Pancreas (tissue), 10 donors: ENCODE results near the gene LCN2. TPM values are rescaled to one million over a fixed set of nuclear protein-coding genes. Genes with fewer than 3 reads are reported as not detected.

Experiments used
- ATAC-seq, 4 donors: fragments of 200-7000 bp; cut with Tn5 transposase; one replicate each; pipeline versions ENCODE4 v1.8.0 to v1.9.1; 2020; ENCODE audit warnings: mild to moderate bottlenecking in 4 of 4, moderate library complexity in 4 of 4
- DNase-seq, 6 donors: peaks; one replicate each; pipeline ENCODE4 v3.0.0-alpha.2; 2020
- FAIRE-seq: peaks from 2 replicates; lab custom pipeline; 2012; peaks lifted over from hg19 to GRCh38; lab: Jason Lieb, UNC
- H3K27ac ChIP-seq, 4 donors: fragments of 200-600 bp; sonication (generic); 1 replicate in 3 of 4; 2 replicates in 1 of 4; pipeline versions ENCODE4 v1.5.0 to v1.8.0; 2020
- H3K27me3 ChIP-seq, 4 donors: fragments of 200-600 bp; one replicate each; pipeline ENCODE4 v1.8.0; 2021
- H3K36me3 ChIP-seq, 3 donors: fragments of 200-600 bp; sonication (generic) in 1 of 3; one replicate each; pipeline versions ENCODE4 v1.5.0 to v1.8.0; 2020 to 2021
- H3K4me1 ChIP-seq, 3 donors: fragments of 200-600 bp; one replicate each; pipeline ENCODE4 v1.8.0; 2021
- H3K4me3 ChIP-seq, 4 donors: fragments of 200-600 bp; sonication (generic) in 2 of 4; one replicate each; pipeline versions ENCODE4 v1.5.0 to v1.8.0; 2020 to 2021
- H3K9me3 ChIP-seq, 4 donors: fragments of 200-600 bp; one replicate each; pipeline ENCODE4 v1.8.0; 2021
- WGBS, 2 donors: extraction: QIAGEN DNeasy Blood & Tissue Kit; methylation state at CpG; one replicate each; pipeline ENCODE4 v1.1.7; 2013; 5-methylcytosine and 5-hydroxymethylcytosine counted together
- intact Hi-C, 3 donors: fragments of 100-400 bp; cut with DNase I; formaldehyde crosslinking; loops; one replicate each; pipeline versions ENCODE4 v1.11.1 to v1.14.2; 2022
- polyA plus RNA-seq, 2 donors: library from polyadenylated mRNA; stranded (reverse); fragments of 200-250 nt; gene quantifications; one replicate each; pipeline ENCODE4 v1.2.3, GENCODE V29; 2013
- total RNA-seq, 6 donors: library from RNA; stranded (reverse); fragmentation: NEBNext Ultra II Directional in 4 of 6; extraction: Animal tissue kit (Norgen Biotek cat#: 25700) in 4 of 6; gene quantifications; one replicate each; pipeline versions ENCODE4 v1.2.1 to v1.2.4, GENCODE V29; 2021 to 2023
- TF ChIP-seq, protein P1 (sequence below), 4 donors: fragments of 200-600 bp; sonication (generic) in 3 of 4; IDR thresholded peaks; one replicate each; pipeline versions ENCODE4 v1.5.0 to v1.8.0; 2021; ENCODE audit warnings: antibody characterized with exemption in 4 of 4
- donor health status: healthy with polysubstance abuse.
- donor health status: DM: no; HTN: no; CAD: no; lungs with moderate emphysema.
- donor health status: DM: no; HTN: no; CAD: no.
- donor health status: control.
- donor health status: control.
- donor health status: Bipolar disorder and iron deficiency.
- donor health status: DM: yes; HTN: yes; CAD: no.
- donor health status: DM: no; HTN: no; CAD: no.
- donor health status: DM: no; HTN: no; CAD: no.
- donor health status: DM: yes; HTN: yes; CAD: no.

The LCN2 gene
- total and polyA plus RNA-seq, 8 donors: 6.3 to 158 (median 49.5) TPM

DNA sequence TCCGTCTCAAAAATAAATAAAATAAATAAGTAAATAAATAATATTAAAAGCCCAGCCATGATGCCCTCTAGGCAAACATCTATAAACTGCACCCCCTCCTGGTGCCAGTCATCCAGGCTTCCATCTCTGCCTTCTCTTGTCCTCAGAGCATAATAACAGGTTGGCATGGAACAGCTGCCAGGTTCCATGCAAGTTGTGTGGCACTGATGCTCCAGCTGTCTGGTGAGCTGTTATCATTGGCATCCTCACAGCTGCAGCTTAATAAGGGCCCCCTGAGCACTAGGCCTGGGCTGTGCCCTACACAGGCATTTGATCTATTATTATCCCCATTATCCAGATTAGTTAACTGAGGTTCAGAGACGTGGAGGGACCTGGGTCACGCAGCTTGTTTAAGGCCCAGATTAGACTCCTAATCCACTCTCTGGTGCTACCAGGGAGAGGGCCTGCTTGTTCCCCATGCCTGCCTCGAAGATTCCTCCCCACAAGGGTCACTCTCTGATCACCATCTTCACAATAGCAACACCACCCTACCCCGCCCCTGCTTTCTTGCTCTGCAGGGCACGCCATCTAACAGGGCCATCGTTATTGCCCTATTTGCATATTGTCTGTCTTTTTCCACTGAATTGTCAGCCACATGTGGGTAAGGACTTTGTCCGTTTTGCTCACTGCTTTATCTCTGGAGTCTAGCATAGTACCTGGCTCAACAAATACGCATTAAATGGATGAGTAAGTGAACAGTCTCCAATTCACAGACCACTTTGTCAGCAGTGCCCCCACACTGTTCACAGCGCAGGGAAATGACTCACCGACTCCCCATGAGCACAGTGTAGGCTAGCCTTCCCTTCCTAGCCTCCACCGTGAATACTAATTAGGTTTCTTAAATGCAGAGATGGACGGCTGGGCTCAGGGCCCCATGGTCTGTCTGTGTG, 52.5 kb downstream of the LCN2 start:
- DNase-seq: peak in 1 of 6 donors; percentile 13
- Histone ChIP-seq H3K4me1 (peaks cover 0 to 6% (median 0%) of the 10 kb centered on the region in 3 donors), H3K4me3 (no peak overlapping the region), H3K27me3 (no peaks in the 10 kb centered on the region), H3K27ac (no peak overlapping the region), H3K9me3 (no peaks in the 10 kb centered on the region), H3K36me3 (no peaks in the 10 kb centered on the region)
- TF ChIP-seq, protein P1, sequence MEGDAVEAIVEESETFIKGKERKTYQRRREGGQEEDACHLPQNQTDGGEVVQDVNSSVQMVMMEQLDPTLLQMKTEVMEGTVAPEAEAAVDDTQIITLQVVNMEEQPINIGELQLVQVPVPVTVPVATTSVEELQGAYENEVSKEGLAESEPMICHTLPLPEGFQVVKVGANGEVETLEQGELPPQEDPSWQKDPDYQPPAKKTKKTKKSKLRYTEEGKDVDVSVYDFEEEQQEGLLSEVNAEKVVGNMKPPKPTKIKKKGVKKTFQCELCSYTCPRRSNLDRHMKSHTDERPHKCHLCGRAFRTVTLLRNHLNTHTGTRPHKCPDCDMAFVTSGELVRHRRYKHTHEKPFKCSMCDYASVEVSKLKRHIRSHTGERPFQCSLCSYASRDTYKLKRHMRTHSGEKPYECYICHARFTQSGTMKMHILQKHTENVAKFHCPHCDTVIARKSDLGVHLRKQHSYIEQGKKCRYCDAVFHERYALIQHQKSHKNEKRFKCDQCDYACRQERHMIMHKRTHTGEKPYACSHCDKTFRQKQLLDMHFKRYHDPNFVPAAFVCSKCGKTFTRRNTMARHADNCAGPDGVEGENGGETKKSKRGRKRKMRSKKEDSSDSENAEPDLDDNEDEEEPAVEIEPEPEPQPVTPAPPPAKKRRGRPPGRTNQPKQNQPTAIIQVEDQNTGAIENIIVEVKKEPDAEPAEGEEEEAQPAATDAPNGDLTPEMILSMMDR (IDR thresholded peaks at IDR 0.05): no peak
- no peak for ATAC-seq
- 81 to 86% methylated on average over 13 of the region's 13 CpGs for WGBS, 2 donors
- no peak for FAIRE-seq
- intact Hi-C loops: no loop called here

DNA sequence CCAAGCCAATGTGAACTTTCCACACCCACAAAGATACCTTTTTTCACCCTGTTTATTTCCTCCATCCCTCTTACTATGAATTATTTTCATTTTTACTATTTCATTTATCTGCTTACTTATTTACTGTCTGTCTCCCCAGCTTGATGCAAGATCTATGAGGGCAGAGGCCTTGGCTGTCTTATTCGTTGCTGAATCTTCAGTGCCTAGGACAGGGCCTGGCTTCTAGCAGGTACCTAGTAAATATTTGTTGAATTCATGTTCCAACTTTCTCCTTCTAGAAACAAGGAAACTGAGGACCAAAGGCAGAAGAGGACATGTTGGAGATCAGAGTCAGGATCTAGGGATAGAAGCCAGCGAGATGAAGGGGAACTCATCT, 53.4 kb downstream of the LCN2 start:
- 6 to 11% methylated on average over 2 of the region's 2 CpGs for WGBS, 2 donors
- ATAC-seq (no peak), DNase-seq (no peak), FAIRE-seq (no peak)
- Histone ChIP-seq H3K4me1 (peaks cover 0 to 6% (median 0%) of the 10 kb centered on the region in 3 donors), H3K4me3 (no peak overlapping the region), H3K36me3 (no peaks in the 10 kb centered on the region), H3K27ac (no peak overlapping the region), H3K9me3 (no peaks in the 10 kb centered on the region), H3K27me3 (no peaks in the 10 kb centered on the region)
- intact Hi-C loops: no loop called here
- TF ChIP-seq, protein P1 (IDR thresholded peaks at IDR 0.05): no peak

Other genes starting within 250 kb of the LCN2 start
- 10 to 100 TPM; 20.7 to 31.1 (median 26.0) TPM for gene ST6GALNAC6, start 249.8 kb upstream of the LCN2 start, total RNA-seq
- gene ST6GALNAC6, start 249.8 kb upstream of the LCN2 start, polyA plus RNA-seq: 10 to 100 TPM; 30.6 to 35.7 TPM
- 10 to 100 TPM; 25.9 to 66.6 (median 41.3) TPM for gene ST6GALNAC4, start 232.4 kb upstream of the LCN2 start, total RNA-seq
- 10 to 100 TPM; 22.2 to 27.7 TPM for gene ST6GALNAC4, start 232.4 kb upstream of the LCN2 start, polyA plus RNA-seq
- gene PIP5KL1, start 218.7 kb upstream of the LCN2 start, total RNA-seq: 1 to 10 TPM; 1.0 to 2.2 (median 1.2) TPM
- 1 to 10 TPM in 1 of 2 donors, under 1 TPM in 1; 0.80 to 2.5 TPM for gene PIP5KL1, start 218.7 kb upstream of the LCN2 start, polyA plus RNA-seq
- gene DPM2, start 211.6 kb upstream of the LCN2 start, total RNA-seq: 10 to 100 TPM; 19.6 to 34.9 (median 25.5) TPM
- gene DPM2, start 211.6 kb upstream of the LCN2 start, polyA plus RNA-seq: 10 to 100 TPM; 39.0 to 56.8 TPM
- 10 to 100 TPM; 47.7 to 85.4 (median 69.1) TPM for gene EEIG1, start 168.5 kb upstream of the LCN2 start, total RNA-seq
- gene EEIG1, start 168.5 kb upstream of the LCN2 start, polyA plus RNA-seq: 10 to 100 TPM; 25.4 to 56.5 TPM
- 1 to 10 TPM; 3.0 to 6.2 (median 3.8) TPM for gene NAIF1, start 82.1 kb upstream of the LCN2 start, total RNA-seq
- gene NAIF1, start 82.1 kb upstream of the LCN2 start, polyA plus RNA-seq: 1 to 10 TPM; 6.4 to 6.8 TPM
- gene SLC25A25, start 81.2 kb upstream of the LCN2 start, total RNA-seq: 100 to 1,000 TPM in 1 of 6 donors, 10 to 100 TPM in 3, 1 to 10 TPM in 2; 6.8 to 134 (median 12.6) TPM
- 10 to 100 TPM; 73.6 to 82.8 TPM for gene SLC25A25, start 81.2 kb upstream of the LCN2 start, polyA plus RNA-seq
- 10 to 100 TPM; 25.4 to 43.1 (median 34.2) TPM for gene PTGES2, start 21.7 kb upstream of the LCN2 start, total RNA-seq
- gene PTGES2, start 21.7 kb upstream of the LCN2 start, polyA plus RNA-seq: 10 to 100 TPM; 66.0 to 78.5 TPM
- 10 to 100 TPM; 23.1 to 38.3 (median 30.9) TPM for gene BBLN, start 10.8 kb downstream of the LCN2 start, total RNA-seq
- 100 to 1,000 TPM in 1 of 2 donors, 10 to 100 TPM in 1; 86.1 to 133 TPM for gene BBLN, start 10.8 kb downstream of the LCN2 start, polyA plus RNA-seq
- 10 to 100 TPM; 66.1 to 87.9 (median 78.0) TPM for gene CIZ1, start 42.1 kb downstream of the LCN2 start, total RNA-seq
- gene CIZ1, start 42.1 kb downstream of the LCN2 start, polyA plus RNA-seq: 10 to 100 TPM; 56.5 to 80.1 TPM
- gene DNM1, start 53.9 kb downstream of the LCN2 start, total RNA-seq: 10 to 100 TPM in 3 of 6 donors, 1 to 10 TPM in 3; 5.8 to 19.3 (median 10.0) TPM
- gene DNM1, start 53.9 kb downstream of the LCN2 start, polyA plus RNA-seq: 10 to 100 TPM; 19.6 to 23.1 TPM
- gene GOLGA2, start 126.6 kb downstream of the LCN2 start, total RNA-seq: 10 to 100 TPM; 37.9 to 64.0 (median 55.0) TPM
- 100 to 1,000 TPM in 1 of 2 donors, 10 to 100 TPM in 1; 97.0 to 105 TPM for gene GOLGA2, start 126.6 kb downstream of the LCN2 start, polyA plus RNA-seq
- gene SWI5, start 126.8 kb downstream of the LCN2 start, total RNA-seq: 1 to 10 TPM; 6.3 to 9.6 (median 6.8) TPM
- gene SWI5, start 126.8 kb downstream of the LCN2 start, polyA plus RNA-seq: 10 to 100 TPM; 10.5 to 20.2 TPM
- gene TRUB2, start 173.0 kb downstream of the LCN2 start, total RNA-seq: 10 to 100 TPM in 4 of 6 donors, 1 to 10 TPM in 2; 6.6 to 16.5 (median 13.8) TPM
- gene TRUB2, start 173.0 kb downstream of the LCN2 start, polyA plus RNA-seq: 10 to 100 TPM; 10.2 to 12.1 TPM
- gene COQ4, start 173.4 kb downstream of the LCN2 start, total RNA-seq: 10 to 100 TPM; 23.1 to 38.9 (median 27.4) TPM
- 100 to 1,000 TPM in 1 of 2 donors, 10 to 100 TPM in 1; 82.6 to 103 TPM for gene COQ4, start 173.4 kb downstream of the LCN2 start, polyA plus RNA-seq
- 10 to 100 TPM in 5 of 6 donors, 1 to 10 TPM in 1; 9.6 to 14.2 (median 12.4) TPM for gene SLC27A4, start 191.1 kb downstream of the LCN2 start, total RNA-seq
- gene SLC27A4, start 191.1 kb downstream of the LCN2 start, polyA plus RNA-seq: 10 to 100 TPM; 18.6 to 32.9 TPM
- gene URM1, start 221.9 kb downstream of the LCN2 start, total RNA-seq: 10 to 100 TPM; 30.9 to 46.1 (median 34.0) TPM
- gene URM1, start 221.9 kb downstream of the LCN2 start, polyA plus RNA-seq: 10 to 100 TPM; 18.5 to 32.9 TPM